ENCODE data around the gene LRRC14B.
"Not testable (repeated sequence)": the region's sequence is repeated elsewhere in the genome, so short reads cannot be mapped to it uniquely, and the experiment has no call there.

The LRRC14B gene

GRCh38 chr5:160921-161802 lies 30.1 kb upstream of the LRRC14B start:
- DNase-seq: no peak

- no peak for DNase-seq
These were observed 29.5 kb upstream of the LRRC14B start for GRCh38 chr5:161803-162110.

- DNase-seq: no peak
These were observed 29.1 kb upstream of the LRRC14B start for GRCh38 chr5:162190-162564.

GRCh38 chr5:162565-163337 lies 28.5 kb upstream of the LRRC14B start:
- no peak for DNase-seq

GRCh38 chr5:163338-163620 lies 28.0 kb upstream of the LRRC14B start:
- DNase-seq: no peak

GRCh38 chr5:163841-164240 lies 27.5 kb upstream of the LRRC14B start:
- DNase-seq: no peak

GRCh38 chr5:164244-164643 lies 27.1 kb upstream of the LRRC14B start:
- DNase-seq: no peak

GRCh38 chr5:164783-165182 lies 26.5 kb upstream of the LRRC14B start:
- DNase-seq: not testable (repeated sequence)

- DNase-seq: no peak
These were observed 24.6 kb upstream of the LRRC14B start for GRCh38 chr5:166441-167372.

GRCh38 chr5:167511-167910 lies 23.8 kb upstream of the LRRC14B start:
- DNase-seq: no peak

- DNase-seq: no peak
These were observed 23.2 kb upstream of the LRRC14B start for GRCh38 chr5:167982-168660.

GRCh38 chr5:169071-169727 lies 22.1 kb upstream of the LRRC14B start:
- no peak for DNase-seq

- no peak for DNase-seq
These were observed 21.6 kb upstream of the LRRC14B start for GRCh38 chr5:169728-170094.

GRCh38 chr5:170971-171800 lies 20.1 kb upstream of the LRRC14B start:
- no peak for DNase-seq

- DNase-seq: no peak
These were observed 19.4 kb upstream of the LRRC14B start for GRCh38 chr5:171801-172331.

GRCh38 chr5:172421-172820 lies 18.9 kb upstream of the LRRC14B start:
- no peak for DNase-seq

GRCh38 chr5:172841-173251 lies 18.4 kb upstream of the LRRC14B start:
- DNase-seq: no peak

- no peak for DNase-seq
These were observed 17.7 kb upstream of the LRRC14B start for GRCh38 chr5:173392-174290.

GRCh38 chr5:174291-174600 lies 17.0 kb upstream of the LRRC14B start:
- DNase-seq: no peak

GRCh38 chr5:174876-175465 lies 16.3 kb upstream of the LRRC14B start:
- DNase-seq: no peak
